ENCODE data around the gene RHOC. TPM values are rescaled to one million over a fixed set of nuclear protein-coding genes. Genes with fewer than 3 reads are reported as not detected.

Gene RHOC
- total RNA-seq, result 395 and 669 TPM in 2 replicates

DNA sequence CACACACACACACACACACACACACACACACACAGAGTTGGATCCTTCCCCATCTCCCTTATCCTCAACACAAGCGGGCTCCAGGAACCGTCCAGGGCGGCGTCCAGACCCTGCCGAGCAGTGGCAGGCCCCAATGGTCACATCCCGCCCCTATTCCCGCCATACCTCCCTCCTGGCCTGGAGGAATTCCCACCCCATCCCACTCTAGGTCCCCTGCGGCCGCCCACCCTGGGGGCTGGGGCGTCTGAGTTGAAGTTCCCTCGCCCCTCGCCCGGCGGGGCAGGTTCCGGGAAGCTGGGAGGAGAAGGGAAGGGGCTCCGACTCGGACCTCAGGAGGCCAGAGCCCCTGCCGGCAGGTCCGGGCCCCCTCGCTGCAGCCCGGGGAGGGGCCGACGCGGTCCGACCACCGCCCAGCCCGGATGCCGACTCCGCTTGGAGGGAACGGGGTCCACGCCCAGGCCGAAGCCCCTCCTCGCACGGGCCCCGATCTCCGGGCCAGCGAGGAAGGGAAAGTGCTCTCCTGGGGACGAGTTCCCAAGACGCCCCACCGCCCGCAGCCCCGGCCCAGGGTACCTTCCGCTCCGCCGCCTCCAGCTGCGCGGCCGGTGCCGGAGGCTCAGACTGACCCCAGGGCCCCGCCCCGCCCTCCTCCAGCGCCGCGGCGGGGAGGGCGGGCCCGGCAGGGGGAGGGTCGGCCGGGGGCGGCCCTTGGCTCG lies at the start of gene RHOC:
Gene RHOC, minus strand, starts transcription at position 623 of the 716 bp plus-strand sequence. CDS start 3,328 bp downstream, outside the sequence.

GRCh38 chr1:112715264-112716053 lies 8.5 kb upstream of the RHOC start, which contains the start of gene PPM1J:
TSS of gene PPM1J (minus strand) at chr1:112715332. CDS start at chr1:112715301, 31 bp downstream.

GRCh38 chr1:112674440-112674985 lies 32.4 kb downstream of the RHOC start, which contains the start of gene MOV10:
TSS of gene MOV10 (plus strand) at chr1:112674659. CDS start at chr1:112674913, 254 bp downstream.

Other genes with a start within 250 kb of the RHOC start
- gene WNT2B, start 198.2 kb downstream of the RHOC start, total RNA-seq, result 0.75 and 1.2 TPM in 2 replicates
- 17.4 and 23.2 TPM in 2 replicates for gene ST7L, start 88.0 kb downstream of the RHOC start, total RNA-seq
- gene CAPZA1, start 87.3 kb downstream of the RHOC start, total RNA-seq, result 234 and 391 TPM in 2 replicates
- gene MOV10, start 32.5 kb downstream of the RHOC start, total RNA-seq, result 40.0 and 41.9 TPM in 2 replicates
- gene PPM1J, start 8.2 kb upstream of the RHOC start, total RNA-seq, result 1.1 and 1.8 TPM in 2 replicates
- gene SLC16A1, start 249.1 kb upstream of the RHOC start, total RNA-seq, result 111 and 149 TPM in 2 replicates